ENCODE results near the gene ZNF516. TPM values are rescaled to one million over a fixed set of nuclear protein-coding genes. Genes with fewer than 3 reads are reported as not detected.

Gene ZNF516
- polyA plus RNA-seq, 3 donors, result 5.0 to 41.9 (median 8.6) TPM

DNA sequence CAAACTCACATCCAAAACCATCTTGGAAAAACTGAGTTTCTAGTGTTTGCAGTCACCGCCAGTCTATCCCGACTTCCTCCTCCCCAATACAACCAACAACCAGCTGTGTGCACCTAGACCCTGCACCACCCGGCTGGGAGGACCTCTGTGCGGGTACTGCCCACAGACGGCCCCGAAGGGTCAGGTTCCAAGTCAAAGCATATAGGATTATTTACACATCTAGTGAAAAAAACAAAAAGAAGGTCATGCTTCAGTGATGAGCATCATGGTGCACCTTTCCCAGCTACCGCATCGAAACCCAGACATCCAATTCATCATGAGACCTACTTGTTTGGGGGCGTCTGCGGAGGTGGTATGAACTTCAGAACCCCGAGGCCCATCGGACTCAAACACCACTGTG is 124.8 kb downstream of the ZNF516 start:
- no peaks in the 10 kb centered on the region for H3K9me3 ChIP-seq (replicated peaks in 1 of 2; ENCODE audit: control insufficient read depth in 1 of 2, insufficient read depth in 1 of 2, low read length in 2 of 2)
- peaks cover 96% of the 10 kb centered on the region for H3K79me2 ChIP-seq (ENCODE audit: insufficient read depth, low read length)
- no peak for DNase-seq
- no peak overlapping the region for H2AFZ ChIP-seq (ENCODE audit: insufficient read depth, low read depth, low read length, poor library complexity, severe bottlenecking)
- no peak overlapping the region for H3K4me3 Mint-ChIP-seq
- peak overlapping the region in 2 of 7 donors; percentile 11 to 34 for H3K27ac Mint-ChIP-seq
- no peak overlapping the region for H3K9ac ChIP-seq (ENCODE audit: insufficient read depth, low read length, poor library complexity, severe bottlenecking)
- no peak overlapping the region for H3K4me3 ChIP-seq (replicated peaks in 1 of 3; ENCODE audit: low read depth in 2 of 3, low read length in 3 of 3)
- H3K9me3 Mint-ChIP-seq, result peaks cover 0 to 1% (median 0%) of the 10 kb centered on the region in 7 donors
- 98% methylated on average over 7 of the region's 12 CpGs for WGBS (ENCODE audit: insufficient coverage)
- intact Hi-C loops (cut with micrococcal nuclease), result no loop called here
- H3K27ac ChIP-seq (ENCODE audit: low read depth in 1 of 2, low read length in 2 of 2), result no peak overlapping the region
- H3K27me3 ChIP-seq (ENCODE audit: control insufficient read depth in 2 of 2, insufficient read depth in 2 of 2, low read length in 2 of 2), result no peaks in the 10 kb centered on the region
- H3K4me2 ChIP-seq (replicated peaks; ENCODE audit: extremely low read depth, low read length, poor library complexity, severe bottlenecking), result no peak overlapping the region
- H3K36me3 ChIP-seq (replicated peaks in 1 of 2; ENCODE audit: control insufficient read depth in 1 of 2, insufficient read depth in 2 of 2, low read length in 2 of 2), result peaks cover 55 to 97% of the 10 kb centered on the region in 2 donors
- H4K20me1 ChIP-seq (ENCODE audit: insufficient read depth, low read length), result peaks cover 100% of the 10 kb centered on the region
- TF ChIP-seq, protein P1, sequence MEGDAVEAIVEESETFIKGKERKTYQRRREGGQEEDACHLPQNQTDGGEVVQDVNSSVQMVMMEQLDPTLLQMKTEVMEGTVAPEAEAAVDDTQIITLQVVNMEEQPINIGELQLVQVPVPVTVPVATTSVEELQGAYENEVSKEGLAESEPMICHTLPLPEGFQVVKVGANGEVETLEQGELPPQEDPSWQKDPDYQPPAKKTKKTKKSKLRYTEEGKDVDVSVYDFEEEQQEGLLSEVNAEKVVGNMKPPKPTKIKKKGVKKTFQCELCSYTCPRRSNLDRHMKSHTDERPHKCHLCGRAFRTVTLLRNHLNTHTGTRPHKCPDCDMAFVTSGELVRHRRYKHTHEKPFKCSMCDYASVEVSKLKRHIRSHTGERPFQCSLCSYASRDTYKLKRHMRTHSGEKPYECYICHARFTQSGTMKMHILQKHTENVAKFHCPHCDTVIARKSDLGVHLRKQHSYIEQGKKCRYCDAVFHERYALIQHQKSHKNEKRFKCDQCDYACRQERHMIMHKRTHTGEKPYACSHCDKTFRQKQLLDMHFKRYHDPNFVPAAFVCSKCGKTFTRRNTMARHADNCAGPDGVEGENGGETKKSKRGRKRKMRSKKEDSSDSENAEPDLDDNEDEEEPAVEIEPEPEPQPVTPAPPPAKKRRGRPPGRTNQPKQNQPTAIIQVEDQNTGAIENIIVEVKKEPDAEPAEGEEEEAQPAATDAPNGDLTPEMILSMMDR (IDR thresholded peaks at IDR 0.05), result no peak
- peaks cover 2 to 4% of the 10 kb centered on the region in 2 donors for H3K4me1 ChIP-seq (ENCODE audit: control insufficient read depth in 1 of 2, insufficient read depth in 2 of 2, low read length in 2 of 2)
- H3K36me3 Mint-ChIP-seq, result peaks cover 54 to 67% of the 10 kb centered on the region in 2 donors
- H3K27me3 Mint-ChIP-seq (ENCODE audit: low read depth in 3 of 3), result peaks cover 0 to 2% (median 0%) of the 10 kb centered on the region in 3 donors
- peaks cover 17% of the 10 kb centered on the region for H3K4me1 Mint-ChIP-seq

DNA sequence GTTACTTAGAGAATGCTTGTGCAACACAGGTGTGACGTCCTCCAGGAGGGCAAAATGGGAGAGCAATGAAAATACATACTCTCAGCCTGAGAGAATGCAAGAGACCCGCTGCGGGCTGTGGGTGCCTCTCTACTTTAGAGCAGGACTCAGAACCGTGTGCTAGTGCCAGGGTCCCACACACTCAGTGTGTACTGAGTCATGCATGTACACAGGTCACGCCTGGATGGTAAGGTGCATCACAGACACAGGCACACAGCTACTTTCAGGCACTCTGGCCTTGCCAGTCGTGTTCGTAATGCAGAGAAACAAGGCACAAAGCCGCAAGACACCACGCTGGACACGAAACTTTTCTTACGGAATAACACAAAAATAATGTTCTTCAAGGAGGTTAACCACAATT is 125.3 kb downstream of the ZNF516 start:
- no peaks in the 10 kb centered on the region for H3K4me1 ChIP-seq (ENCODE audit: control insufficient read depth in 1 of 2, insufficient read depth in 2 of 2, low read length in 2 of 2)
- H3K4me2 ChIP-seq (replicated peaks; ENCODE audit: extremely low read depth, low read length, poor library complexity, severe bottlenecking), result no peak overlapping the region
- intact Hi-C loops (cut with micrococcal nuclease), result no loop called here
- no peak overlapping the region for H3K4me3 ChIP-seq (replicated peaks in 1 of 3; ENCODE audit: low read depth in 2 of 3, low read length in 3 of 3)
- Mint-ChIP-seq H3K4me3 (no peak overlapping the region), H3K27me3 (ENCODE audit: low read depth in 3 of 3) (peaks cover 0 to 2% (median 0%) of the 10 kb centered on the region in 3 donors), H3K4me1 (peaks cover 13% of the 10 kb centered on the region), H3K9me3 (no peaks in the 10 kb centered on the region), H3K27ac (peak overlapping the region in 1 of 7 donors; percentile 39), H3K36me3 (peaks cover 55 to 68% of the 10 kb centered on the region in 2 donors)
- H4K20me1 ChIP-seq (ENCODE audit: insufficient read depth, low read length), result peaks cover 100% of the 10 kb centered on the region
- no peak for DNase-seq
- H2AFZ ChIP-seq (ENCODE audit: insufficient read depth, low read depth, low read length, poor library complexity, severe bottlenecking), result no peak overlapping the region
- TF ChIP-seq, protein P1 (IDR thresholded peaks at IDR 0.05), result no peak
- H3K36me3 ChIP-seq (replicated peaks in 1 of 2; ENCODE audit: control insufficient read depth in 1 of 2, insufficient read depth in 2 of 2, low read length in 2 of 2), result peaks cover 56 to 98% of the 10 kb centered on the region in 2 donors
- no peaks in the 10 kb centered on the region for H3K9me3 ChIP-seq (replicated peaks in 1 of 2; ENCODE audit: control insufficient read depth in 1 of 2, insufficient read depth in 1 of 2, low read length in 2 of 2)
- H3K79me2 ChIP-seq (ENCODE audit: insufficient read depth, low read length), result peaks cover 92% of the 10 kb centered on the region
- H3K27me3 ChIP-seq (ENCODE audit: control insufficient read depth in 2 of 2, insufficient read depth in 2 of 2, low read length in 2 of 2), result no peaks in the 10 kb centered on the region
- peak overlapping the region in 1 of 2 donors; percentile 61 for H3K27ac ChIP-seq (ENCODE audit: low read depth in 1 of 2, low read length in 2 of 2)
- H3K9ac ChIP-seq (ENCODE audit: insufficient read depth, low read length, poor library complexity, severe bottlenecking), result no peak overlapping the region
- WGBS (ENCODE audit: insufficient coverage), result 92% methylated on average over 11 of the region's 11 CpGs
